Adrenal gland (tissue), 5 donors: ENCODE data around the gene METTL3.

Experiments used
- CTCF ChIP-seq, 6 experiments: fragments of 450-650 bp in 4 of 6; fragments of 200-600 bp in 2 of 6; sonication (generic) in 1 of 6; IDR thresholded peaks; 1 replicate in 5 of 6; 2 replicates in 1 of 6; pipeline versions ENCODE4 v1.5.1 to v1.8.0; 2016 to 2021; ENCODE audit warnings: antibody characterized with exemption in 6 of 6, mild to moderate bottlenecking in 2 of 6, moderate library complexity in 1 of 6
- POLR2A ChIP-seq, 2 donors: fragments of 450-650 bp; IDR thresholded peaks; one replicate each; pipeline ENCODE4 v1.6.1; 2017; ENCODE audit warnings: antibody characterized with exemption in 2 of 2, mild to moderate bottlenecking in 2 of 2, moderate library complexity in 1 of 2
- donor health status: DM: no; HTN: no; CAD: no.

DNA sequence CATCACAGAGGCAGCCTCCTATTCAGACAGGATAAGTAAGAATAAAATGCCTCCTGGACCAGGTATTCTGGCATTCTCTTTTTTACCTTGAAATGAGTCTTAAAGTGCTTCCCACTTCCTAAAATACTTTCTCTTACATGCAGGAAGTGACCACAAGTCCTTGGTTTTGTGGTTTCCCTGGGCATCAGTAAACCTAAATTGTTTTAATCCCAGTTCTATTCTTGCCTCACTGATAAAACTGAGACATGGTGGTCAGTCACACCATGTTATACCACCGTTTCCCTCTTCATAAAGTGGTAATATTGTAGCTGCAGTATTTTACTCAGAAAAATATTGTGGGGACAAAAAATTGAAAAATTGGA is 16.2 kb upstream of the METTL3 start:
- TF ChIP-seq CTCF (IDR thresholded peaks at IDR 0.05) (no peak), POLR2A (IDR thresholded peaks at IDR 0.05) (no peak)
